IPS DF 6.9 (cell line): ENCODE results near the gene MRPS26.
"Not testable (repeated sequence)": the region's sequence is repeated elsewhere in the genome, so short reads cannot be mapped to it uniquely, and the experiment has no call there.

Experiments used
- DNase-seq: peaks from one replicate; pipeline ENCODE4 v3.0.0-alpha.2; 2013; ENCODE audit warnings: low read depth, low spot score
- H3K27ac ChIP-seq: one replicate; pipeline ENCODE4 v1.5.1; 2013; ENCODE audit warnings: low read length, control low read depth
- H3K27me3 ChIP-seq: 2 replicates; pipeline ENCODE4 v1.6.1; 2013; ENCODE audit warnings: mild to moderate bottlenecking, low read length; ENCODE audit not compliant: control insufficient read depth, insufficient read depth
- H3K36me3 ChIP-seq: 2 replicates; pipeline ENCODE4 v1.6.1; 2013; ENCODE audit warnings: low read length; ENCODE audit not compliant: control insufficient read depth, insufficient read depth
- H3K4me1 ChIP-seq: 2 replicates; pipeline ENCODE4 v1.6.1; 2013; ENCODE audit warnings: low read length; ENCODE audit not compliant: control insufficient read depth, insufficient read depth
- H3K4me3 ChIP-seq: 2 replicates; pipeline ENCODE4 v1.5.1; 2013; ENCODE audit warnings: mild to moderate bottlenecking, low read length
- H3K9me3 ChIP-seq: 2 replicates; pipeline ENCODE4 v1.6.1; 2013; ENCODE audit warnings: low read length, inconsistent platforms; ENCODE audit not compliant: control insufficient read depth, insufficient read depth
- WGBS: extraction: QIAGEN DNeasy Blood & Tissue Kit; methylation state at CpG from one replicate; pipeline ENCODE4 v1.1.7; 2013; ENCODE audit warnings: mixed read lengths, missing lambda C conversion rate; ENCODE audit not compliant: insufficient read length, insufficient coverage; 5-methylcytosine and 5-hydroxymethylcytosine counted together

The MRPS26 gene

GRCh38 chr20:3045816-3046676, at the start of gene MRPS26:
Gene MRPS26, plus strand, starts transcription at chr20:3046052. Its CDS starts 17 bp downstream, at chr20:3046069.
- Histone ChIP-seq H3K9me3 (no peaks in the 10 kb centered on the region), H3K27ac (no peak within 1 kb of the TSS), H3K36me3 (peaks cover 17% of the 10 kb centered on the region), H3K4me3 (peak within 1 kb of the TSS; percentile 93), H3K4me1 (peaks cover 7% of the 10 kb centered on the region; the same call in 1 of the 2 replicates), H3K27me3 (no peaks in the 10 kb centered on the region)
- no CpG with 5 or more reads among the region's 104 CpGs for WGBS
- DNase-seq: peak; percentile 72

DNA sequence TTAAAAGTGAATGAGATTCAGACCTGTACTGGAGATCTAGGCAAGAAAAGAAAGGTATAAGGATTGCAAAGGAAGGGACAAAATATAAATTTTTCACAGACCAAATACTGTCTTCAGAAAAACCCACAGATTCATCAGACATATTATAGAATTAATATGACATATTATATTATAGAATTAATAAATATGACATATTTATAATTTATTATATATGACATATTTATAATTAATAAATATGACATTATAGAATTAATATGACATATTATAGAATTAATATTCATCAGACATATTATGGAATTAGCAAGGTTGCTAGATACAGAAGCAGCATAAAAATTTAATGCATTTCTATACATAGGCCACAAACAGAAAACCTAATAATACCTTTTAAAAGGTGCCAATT, 47.1 kb upstream of the MRPS26 start:
- Histone ChIP-seq H3K36me3 (no peaks in the 10 kb centered on the region), H3K4me1 (no peaks in the 10 kb centered on the region), H3K9me3 (no peaks in the 10 kb centered on the region), H3K27ac (no peak overlapping the region), H3K4me3 (no peak overlapping the region), H3K27me3 (no peaks in the 10 kb centered on the region)
- no peak for DNase-seq

GRCh38 chr20:3000852-3001523, 44.9 kb upstream of the MRPS26 start:
- Histone ChIP-seq H3K27me3 (no peaks in the 10 kb centered on the region), H3K4me1 (no peaks in the 10 kb centered on the region), H3K4me3 (no peak overlapping the region), H3K9me3 (no peaks in the 10 kb centered on the region), H3K27ac (no peak overlapping the region), H3K36me3 (no peaks in the 10 kb centered on the region)
- no CpG with 5 or more reads among the region's 7 CpGs for WGBS
- DNase-seq: no peak

- DNase-seq: no peak
- Histone ChIP-seq H3K27me3 (no peaks in the 10 kb centered on the region), H3K27ac (no peak overlapping the region), H3K36me3 (peaks cover 2% of the 10 kb centered on the region; the same call in 1 of the 2 replicates), H3K4me3 (no peak overlapping the region), H3K9me3 (no peaks in the 10 kb centered on the region), H3K4me1 (no peaks in the 10 kb centered on the region)
- no CpG with 5 or more reads among the region's 2 CpGs for WGBS
Measured at GRCh38 chr20:3003416-3003815, 42.4 kb upstream of the MRPS26 start.

- H3K9me3 ChIP-seq: no peaks in the 10 kb centered on the region
- H3K4me1 ChIP-seq: no peaks in the 10 kb centered on the region
- DNase-seq: no peak
- no peak overlapping the region for H3K27ac ChIP-seq
- no peaks in the 10 kb centered on the region for H3K27me3 ChIP-seq
- H3K4me3 ChIP-seq: no peak overlapping the region
- H3K36me3 ChIP-seq: peaks cover 1% of the 10 kb centered on the region; the same call in 1 of the 2 replicates
- no CpG with 5 or more reads among the region's 1 CpG for WGBS
Measured at GRCh38 chr20:3010985-3011723, 34.7 kb upstream of the MRPS26 start.

- no peaks in the 10 kb centered on the region for H3K4me1 ChIP-seq
Measured at GRCh38 chr20:3011752-3012151, 34.1 kb upstream of the MRPS26 start.

DNA sequence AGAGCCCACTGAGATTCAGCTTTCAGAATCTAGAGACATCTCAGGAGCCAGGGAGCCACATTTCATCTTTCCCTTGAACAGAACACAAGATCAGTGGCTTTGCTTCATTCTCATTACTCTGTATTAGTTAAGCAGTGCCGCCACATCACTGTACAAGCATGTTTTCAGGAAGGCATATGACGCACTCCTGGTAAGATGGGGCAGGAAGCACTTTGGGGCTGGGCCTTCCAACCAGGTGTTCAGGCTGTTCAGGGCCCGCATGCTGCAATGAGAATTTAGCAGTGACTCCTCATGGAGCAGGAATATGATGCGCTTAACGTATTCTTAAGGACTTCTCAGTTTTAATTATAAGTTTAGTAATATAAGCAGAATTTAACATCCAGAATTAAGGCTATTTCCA, 32.1 kb upstream of the MRPS26 start:
- no peak overlapping the region for H3K27ac ChIP-seq
- DNase-seq: no peak
- WGBS: no CpG with 5 or more reads among the region's 5 CpGs
- H3K9me3 ChIP-seq: no peaks in the 10 kb centered on the region
- no peak overlapping the region for H3K4me3 ChIP-seq
- H3K36me3 ChIP-seq: peaks cover 6% of the 10 kb centered on the region; the same call in 1 of the 2 replicates
- no peaks in the 10 kb centered on the region for H3K4me1 ChIP-seq
- H3K27me3 ChIP-seq: no peaks in the 10 kb centered on the region

More at GRCh38 chr20:3011752-3012151, 34.1 kb upstream of the MRPS26 start:
- H3K27me3 ChIP-seq: no peaks in the 10 kb centered on the region
- WGBS: no CpG with 5 or more reads among the region's 3 CpGs
- H3K27ac ChIP-seq: no peak overlapping the region
- no peaks in the 10 kb centered on the region; the same call in 1 of the 2 replicates for H3K36me3 ChIP-seq
- H3K9me3 ChIP-seq: no peaks in the 10 kb centered on the region
- no peak for DNase-seq
- no peak overlapping the region for H3K4me3 ChIP-seq

DNA sequence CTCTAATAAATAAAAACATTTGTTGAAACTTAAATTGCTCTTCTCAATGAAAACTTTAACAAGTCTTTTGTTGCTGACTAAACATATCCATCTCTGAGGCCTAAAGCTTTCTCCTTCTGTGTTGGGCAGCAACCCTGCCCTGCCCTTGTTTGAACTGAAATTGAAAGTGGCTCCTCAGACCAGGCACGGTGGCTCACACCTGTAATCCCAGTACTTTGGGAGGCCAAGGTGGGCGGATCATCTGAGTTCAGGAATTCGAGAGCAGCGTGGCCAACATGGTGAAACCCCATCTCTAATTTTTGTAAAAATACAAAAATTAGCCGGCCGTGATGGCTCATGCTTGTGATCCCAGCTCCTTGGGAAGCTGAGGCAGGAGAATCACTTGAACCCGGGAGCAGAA, 31.7 kb upstream of the MRPS26 start:
- H3K36me3 ChIP-seq: peaks cover 6% of the 10 kb centered on the region; the same call in 1 of the 2 replicates

DNA sequence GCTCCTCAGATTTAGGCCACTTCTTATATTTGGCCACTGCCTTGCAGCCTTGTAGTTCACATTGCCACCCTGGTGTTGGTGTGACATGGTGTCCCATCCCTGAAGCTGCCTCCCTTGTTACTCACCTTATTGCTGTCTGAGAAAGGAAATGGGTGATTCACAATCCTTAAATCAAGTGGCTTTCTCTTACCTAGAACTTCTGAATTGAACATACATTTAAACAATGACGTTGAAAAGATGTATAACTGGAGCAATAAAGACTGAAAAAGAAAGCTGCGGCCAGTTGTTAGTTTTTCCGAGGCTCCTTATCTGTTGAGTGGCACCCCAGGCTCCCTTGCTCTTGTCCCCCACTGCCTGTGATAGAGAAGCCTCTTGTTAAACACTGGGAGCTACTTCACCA, 31.2 kb upstream of the MRPS26 start:
- Histone ChIP-seq H3K4me1 (no peaks in the 10 kb centered on the region), H3K4me3 (no peak overlapping the region), H3K27me3 (no peaks in the 10 kb centered on the region), H3K9me3 (no peaks in the 10 kb centered on the region), H3K36me3 (peaks cover 6% of the 10 kb centered on the region; the same call in 1 of the 2 replicates), H3K27ac (no peak overlapping the region)
- no CpG with 5 or more reads among the region's 3 CpGs for WGBS
- no peak for DNase-seq

More for the DNA sequence above, 31.7 kb upstream of the MRPS26 start:
- H3K4me3 ChIP-seq: no peak overlapping the region
- no peaks in the 10 kb centered on the region for H3K9me3 ChIP-seq
- no CpG with 5 or more reads among the region's 7 CpGs for WGBS
- no peak for DNase-seq
- H3K4me1 ChIP-seq: no peaks in the 10 kb centered on the region
- no peaks in the 10 kb centered on the region for H3K27me3 ChIP-seq
- H3K27ac ChIP-seq: no peak overlapping the region

DNA sequence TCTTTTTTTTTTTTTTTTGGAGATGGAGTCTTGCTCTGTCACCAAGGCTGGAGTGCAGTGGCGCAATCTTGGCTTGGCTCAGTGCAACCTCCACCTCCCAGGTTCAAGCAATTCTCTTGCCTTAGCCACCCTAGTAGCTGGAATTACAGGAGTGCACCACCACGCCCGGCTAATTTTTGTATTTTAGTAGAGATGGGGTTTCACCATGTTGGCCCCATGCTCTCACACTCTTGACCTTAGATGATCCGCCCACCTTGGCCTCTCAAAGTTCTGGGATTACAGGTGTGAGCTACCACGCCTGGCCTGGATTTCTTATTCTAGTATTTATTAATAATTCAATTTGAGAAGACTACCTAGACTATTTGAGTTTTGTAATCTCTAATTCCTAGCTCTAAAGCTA, 30.6 kb upstream of the MRPS26 start:
- not testable (repeated sequence) for H3K36me3 ChIP-seq, H3K9me3 ChIP-seq, H3K27ac ChIP-seq, H3K27me3 ChIP-seq, DNase-seq, H3K4me1 ChIP-seq, H3K4me3 ChIP-seq
- no CpG with 5 or more reads among the region's 5 CpGs for WGBS
